Activated CD8-positive, alpha-beta memory T cell treated with anti-CD3 and anti-CD28 coated beads for 48 hours (primary cell): ENCODE results near the gene ZNF688.

Experiments used
- DNase-seq, 3 experiments: peaks; one replicate each; pipeline ENCODE4 v3.0.0-alpha.2; 2020; ENCODE audit warnings: low read depth in 2 of 3, low spot score in 2 of 3

ZNF688 gene

GRCh38 chr16:30585400-30586191 lies 14.1 kb upstream of the ZNF688 start, which contains the start of gene ZNF785:
TSS of gene ZNF785 (minus strand) at chr16:30585697. CDS start at chr16:30585611, 86 bp downstream.
- DNase-seq = peak; percentile 78 to 84 (median 80)

- DNase-seq = no peak
These were observed 13.5 kb upstream of the ZNF688 start for GRCh38 chr16:30585022-30585399.

- no peak for DNase-seq
These were observed 11.3 kb upstream of the ZNF688 start for GRCh38 chr16:30582611-30583340.

GRCh38 chr16:30581457-30581856 lies 9.9 kb upstream of the ZNF688 start:
- no peak for DNase-seq

- DNase-seq = no peak
These were observed 3.2 kb upstream of the ZNF688 start for GRCh38 chr16:30574678-30575077.

GRCh38 chr16:30570636-30571444 lies 674 bp downstream of the ZNF688 start:
- no peak for DNase-seq

- DNase-seq = no peak
These were observed 1.5 kb downstream of the ZNF688 start for GRCh38 chr16:30569746-30570635.

- no peak for DNase-seq
These were observed 2.2 kb downstream of the ZNF688 start for GRCh38 chr16:30569281-30569680.

- no peak for DNase-seq
These were observed 3.4 kb downstream of the ZNF688 start for GRCh38 chr16:30567991-30568638.

GRCh38 chr16:30567160-30567990 lies 4.1 kb downstream of the ZNF688 start:
- no peak for DNase-seq

- DNase-seq = no peak
These were observed 5.0 kb downstream of the ZNF688 start for GRCh38 chr16:30566531-30566930.

GRCh38 chr16:30565984-30566383 lies 5.5 kb downstream of the ZNF688 start:
- no peak for DNase-seq

GRCh38 chr16:30565526-30565925 lies 6.0 kb downstream of the ZNF688 start:
- no peak for DNase-seq

- DNase-seq = no peak
These were observed 9.5 kb downstream of the ZNF688 start for GRCh38 chr16:30562021-30562420.

- DNase-seq = no peak
These were observed 10.3 kb downstream of the ZNF688 start for GRCh38 chr16:30561089-30561816.

- DNase-seq = no peak
These were observed 11.8 kb downstream of the ZNF688 start for GRCh38 chr16:30559690-30560089.

- DNase-seq = no peak
These were observed 12.6 kb downstream of the ZNF688 start for GRCh38 chr16:30558789-30559377.
